Mesendoderm (in vitro differentiated cells): ENCODE measurements around the gene HAVCR2.
"Not testable (repeated sequence)": the region's sequence is repeated elsewhere in the genome, so short reads cannot be mapped to it uniquely, and the experiment has no call there.

ENCODE experiments used
- DNase-seq: peaks from one replicate; pipeline ENCODE4 v3.0.0; 2013
- H2AK5ac ChIP-seq: 2 replicates; pipeline ENCODE4 v1.6.1; 2013; ENCODE audit warnings: low read length, inconsistent platforms
- H2BK120ac ChIP-seq: 2 replicates; pipeline ENCODE4 v1.6.1; 2013; ENCODE audit warnings: low read depth, mild to moderate bottlenecking, low read length, moderate library complexity, mixed read lengths
- H2BK15ac ChIP-seq: replicated peaks from 2 replicates; pipeline ENCODE4 v1.6.1; 2013; ENCODE audit warnings: low read depth, mild to moderate bottlenecking, moderate library complexity
- H2BK5ac ChIP-seq: 2 replicates; pipeline ENCODE4 v1.6.1; 2013; ENCODE audit warnings: low read length, inconsistent platforms
- H3K18ac ChIP-seq: 2 replicates; pipeline ENCODE4 v1.6.1; 2013; ENCODE audit warnings: mild to moderate bottlenecking, low read length, mixed read lengths
- H3K23ac ChIP-seq: one replicate; pipeline ENCODE4 v1.6.1; 2013; ENCODE audit warnings: low read length
- H3K27ac ChIP-seq: 2 replicates; pipeline ENCODE4 v1.5.1; 2013; ENCODE audit warnings: low read depth, mild to moderate bottlenecking, inconsistent platforms, low read length, moderate library complexity
- H3K27me3 ChIP-seq: 2 replicates; pipeline ENCODE4 v1.6.1; 2013; ENCODE audit warnings: low read length, control low read depth, mild to moderate bottlenecking, inconsistent platforms; ENCODE audit not compliant: insufficient read depth, poor library complexity
- H3K36me3 ChIP-seq: 2 replicates; pipeline ENCODE4 v1.6.1; 2013; ENCODE audit warnings: low read length, inconsistent platforms; ENCODE audit not compliant: control insufficient read depth, insufficient read depth
- H3K4ac ChIP-seq: one replicate; pipeline ENCODE4 v1.6.1; 2013; ENCODE audit warnings: low read depth, mild to moderate bottlenecking, low read length, moderate library complexity
- H3K4me1 ChIP-seq: 2 replicates; pipeline ENCODE4 v1.6.1; 2013; ENCODE audit warnings: low read depth, low read length, inconsistent platforms; ENCODE audit not compliant: control insufficient read depth
- H3K4me2 ChIP-seq: 2 replicates; pipeline ENCODE4 v1.6.1; 2013; ENCODE audit warnings: low read length
- H3K4me3 ChIP-seq: 2 replicates; pipeline ENCODE4 v1.5.1; 2013; ENCODE audit warnings: mild to moderate bottlenecking, low read length
- H3K56ac ChIP-seq: one replicate; pipeline ENCODE4 v1.6.1; 2013; ENCODE audit warnings: low read length
- H3K79me1 ChIP-seq: 2 replicates; pipeline ENCODE4 v1.6.1; 2013; ENCODE audit warnings: low read length, inconsistent platforms
- H3K79me2 ChIP-seq: 2 replicates; pipeline ENCODE4 v1.6.1; 2013; ENCODE audit warnings: mild to moderate bottlenecking, low read length; ENCODE audit not compliant: control insufficient read depth, insufficient read depth
- H3K9ac ChIP-seq: 2 replicates; pipeline ENCODE4 v1.6.1; 2013; ENCODE audit warnings: low read length, inconsistent platforms
- H4K5ac ChIP-seq: one replicate; pipeline ENCODE4 v1.6.1; 2013; ENCODE audit warnings: low read length
- H4K8ac ChIP-seq: one replicate; pipeline ENCODE4 v1.6.1; 2013; ENCODE audit warnings: low read depth, mild to moderate bottlenecking, control low read depth, low read length, moderate library complexity
- WGBS: extraction: QIAGEN DNeasy Blood & Tissue Kit; methylation state at CpG from one replicate; pipeline ENCODE4 v1.1.7; 2013; ENCODE audit warnings: low lambda C conversion rate, missing lambda C conversion rate; ENCODE audit not compliant: insufficient coverage; ENCODE audit errors: extremely low coverage; 5-methylcytosine and 5-hydroxymethylcytosine counted together

HAVCR2 gene

GRCh38 chr5:157049605-157050004, 59.2 kb downstream of the HAVCR2 start:
- Histone ChIP-seq H4K5ac (no peak overlapping the region), H3K4me2 (no peak overlapping the region)
- no CpG with 5 or more reads among the region's 1 CpG for WGBS

GRCh38 chr5:157047898-157048297, 60.9 kb downstream of the HAVCR2 start:
- Histone ChIP-seq H2BK120ac (peak overlapping the region; percentile 74), H3K4me3 (no peak overlapping the region), H3K79me2 (no peaks in the 10 kb centered on the region), H3K23ac (no peak overlapping the region), H4K8ac (no peak overlapping the region), H3K79me1 (no peaks in the 10 kb centered on the region), H3K27me3 (no peaks in the 10 kb centered on the region), H2AK5ac (no peak overlapping the region), H3K4me1 (no peaks in the 10 kb centered on the region), H2BK15ac (peak overlapping the region; percentile 12), H3K4ac (peak overlapping the region; percentile 62), H2BK5ac (no peak overlapping the region), H3K36me3 (no peaks in the 10 kb centered on the region), H4K5ac (no peak overlapping the region), H3K56ac (no peak overlapping the region), H3K18ac (peak overlapping the region; percentile 78), H3K4me2 (no peak overlapping the region), H3K27ac (no peak overlapping the region), H3K9ac (no peak overlapping the region)
- no CpG with 5 or more reads among the region's 5 CpGs for WGBS
- DNase-seq, result no peak

More at GRCh38 chr5:157049605-157050004, 59.2 kb downstream of the HAVCR2 start:
- H3K27me3 ChIP-seq, result no peaks in the 10 kb centered on the region
- peak overlapping the region; percentile 58 for H3K27ac ChIP-seq
- peak overlapping the region; percentile 67 for H2BK15ac ChIP-seq
- H3K23ac ChIP-seq, result no peak overlapping the region
- H3K4ac ChIP-seq, result peak overlapping the region; percentile 88
- no peak overlapping the region for H3K18ac ChIP-seq
- no peak overlapping the region for H3K4me3 ChIP-seq
- no peak overlapping the region for H4K8ac ChIP-seq
- no peak overlapping the region for H3K9ac ChIP-seq
- H2BK5ac ChIP-seq, result no peak overlapping the region
- DNase-seq, result peak; percentile 96
- no peaks in the 10 kb centered on the region for H3K79me2 ChIP-seq
- H2AK5ac ChIP-seq, result no peak overlapping the region
- no peaks in the 10 kb centered on the region for H3K36me3 ChIP-seq
- H3K56ac ChIP-seq, result no peak overlapping the region
- no peaks in the 10 kb centered on the region for H3K4me1 ChIP-seq
- no peaks in the 10 kb centered on the region for H3K79me1 ChIP-seq
- no peak overlapping the region for H2BK120ac ChIP-seq

- H4K8ac ChIP-seq, H3K36me3 ChIP-seq, H2AK5ac ChIP-seq, H2BK5ac ChIP-seq, H3K56ac ChIP-seq, H3K4me2 ChIP-seq, H2BK15ac ChIP-seq, H3K27ac ChIP-seq, H3K4me3 ChIP-seq, H3K9ac ChIP-seq, H3K79me2 ChIP-seq, H4K5ac ChIP-seq, H3K27me3 ChIP-seq, H3K4me1 ChIP-seq, H3K79me1 ChIP-seq, H3K23ac ChIP-seq, DNase-seq, H3K18ac ChIP-seq: not testable (repeated sequence)
- WGBS, result no CpG with 5 or more reads among the region's 4 CpGs
- peak overlapping the region; percentile 31 for H3K4ac ChIP-seq
- peak overlapping the region; percentile 45 for H2BK120ac ChIP-seq
Observed at GRCh38 chr5:157047016-157047415, 61.8 kb downstream of the HAVCR2 start.

- Histone ChIP-seq H4K8ac (no peak overlapping the region), H3K18ac (no peak overlapping the region)
Observed at GRCh38 chr5:157046041-157046440, 62.8 kb downstream of the HAVCR2 start.

GRCh38 chr5:157045601-157046000, 63.2 kb downstream of the HAVCR2 start:
- no peak overlapping the region for H2AK5ac ChIP-seq
- no peak overlapping the region for H3K4me2 ChIP-seq
- H3K27ac ChIP-seq, result no peak overlapping the region
- no peak overlapping the region for H3K18ac ChIP-seq
- H4K5ac ChIP-seq, result no peak overlapping the region
- no peak overlapping the region for H2BK120ac ChIP-seq
- no peaks in the 10 kb centered on the region for H3K79me2 ChIP-seq
- H2BK15ac ChIP-seq, result no peak overlapping the region
- no peak overlapping the region for H3K4me3 ChIP-seq
- no peaks in the 10 kb centered on the region for H3K36me3 ChIP-seq
- H3K79me1 ChIP-seq, result no peaks in the 10 kb centered on the region
- whole genome bisulfite sequencing, result no CpG with 5 or more reads among the region's 3 CpGs
- H3K4me1 ChIP-seq, result no peaks in the 10 kb centered on the region
- no peak overlapping the region for H3K9ac ChIP-seq
- H3K27me3 ChIP-seq, result no peaks in the 10 kb centered on the region
- no peak overlapping the region for H3K56ac ChIP-seq
- no peak overlapping the region for H4K8ac ChIP-seq
- no peak overlapping the region for H3K23ac ChIP-seq
- DNase-seq, result no peak
- no peak overlapping the region for H3K4ac ChIP-seq
- H2BK5ac ChIP-seq, result no peak overlapping the region

More at GRCh38 chr5:157046041-157046440, 62.8 kb downstream of the HAVCR2 start:
- Histone ChIP-seq H3K9ac (no peak overlapping the region), H3K27me3 (no peaks in the 10 kb centered on the region), H3K23ac (no peak overlapping the region), H3K79me1 (no peaks in the 10 kb centered on the region), H3K4me3 (no peak overlapping the region), H3K4me2 (no peak overlapping the region), H3K79me2 (no peaks in the 10 kb centered on the region), H3K36me3 (no peaks in the 10 kb centered on the region), H3K4ac (no peak overlapping the region), H4K5ac (no peak overlapping the region), H2BK15ac (no peak overlapping the region), H3K4me1 (no peaks in the 10 kb centered on the region), H2BK120ac (peak overlapping the region; percentile 49), H2BK5ac (no peak overlapping the region), H3K56ac (no peak overlapping the region), H2AK5ac (no peak overlapping the region), H3K27ac (no peak overlapping the region)
- WGBS, result no CpG with 5 or more reads among the region's 3 CpGs
- DNase-seq, result peak; percentile 70

- Histone ChIP-seq H4K5ac (no peak overlapping the region), H3K27me3 (no peaks in the 10 kb centered on the region), H3K4me1 (peaks cover 3% of the 10 kb centered on the region), H2BK15ac (peak overlapping the region; percentile 97), H3K4ac (peak overlapping the region; percentile 55), H3K56ac (peak overlapping the region; percentile 8), H2AK5ac (no peak overlapping the region), H2BK5ac (no peak overlapping the region), H4K8ac (no peak overlapping the region), H3K79me2 (no peaks in the 10 kb centered on the region), H3K4me3 (no peak overlapping the region), H3K27ac (no peak overlapping the region), H3K79me1 (no peaks in the 10 kb centered on the region), H2BK120ac (peak overlapping the region; percentile 88), H3K18ac (peak overlapping the region; percentile 86), H3K36me3 (no peaks in the 10 kb centered on the region), H3K23ac (no peak overlapping the region), H3K4me2 (no peak overlapping the region), H3K9ac (no peak overlapping the region)
- no CpG with 5 or more reads among the region's 5 CpGs for WGBS
- no peak for DNase-seq
Observed at GRCh38 chr5:157038568-157039187, 70.2 kb downstream of the HAVCR2 start.
